Measurements from ENCODE around the gene PRR15L.
A peak's percentile ranks its signal among the peaks of the same experiment; 100 is the strongest.

Gene PRR15L

DNA sequence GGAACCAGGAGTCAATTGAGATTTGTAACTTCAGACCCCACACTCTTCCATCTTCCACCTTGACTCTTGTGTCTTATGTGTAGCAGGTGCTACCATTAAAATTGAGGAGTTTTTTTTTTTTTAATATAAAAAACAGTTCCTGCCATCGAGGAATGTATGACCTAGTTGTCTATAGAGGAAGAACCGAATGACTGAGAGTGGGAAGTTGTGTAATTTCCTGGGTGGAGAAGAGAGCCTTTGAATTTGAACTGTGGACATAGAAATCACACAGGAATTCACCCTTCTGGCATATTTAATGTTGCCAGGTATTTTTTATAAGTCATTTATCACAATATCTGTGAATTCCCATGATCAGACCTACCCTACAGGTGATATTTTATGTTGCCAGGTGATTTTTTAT lies 39.7 kb downstream of the PRR15L start:
- Mint-ChIP-seq H3K36me3 (peaks cover 2% of the 10 kb centered on the region), H3K9me3 (ENCODE audit: low read depth) (no peaks in the 10 kb centered on the region), H3K4me3 (no peak overlapping the region), H3K27ac (no peak overlapping the region), H3K4me1 (ENCODE audit: low read depth) (peaks cover 7% of the 10 kb centered on the region), H3K27me3 (no peaks in the 10 kb centered on the region)

DNA sequence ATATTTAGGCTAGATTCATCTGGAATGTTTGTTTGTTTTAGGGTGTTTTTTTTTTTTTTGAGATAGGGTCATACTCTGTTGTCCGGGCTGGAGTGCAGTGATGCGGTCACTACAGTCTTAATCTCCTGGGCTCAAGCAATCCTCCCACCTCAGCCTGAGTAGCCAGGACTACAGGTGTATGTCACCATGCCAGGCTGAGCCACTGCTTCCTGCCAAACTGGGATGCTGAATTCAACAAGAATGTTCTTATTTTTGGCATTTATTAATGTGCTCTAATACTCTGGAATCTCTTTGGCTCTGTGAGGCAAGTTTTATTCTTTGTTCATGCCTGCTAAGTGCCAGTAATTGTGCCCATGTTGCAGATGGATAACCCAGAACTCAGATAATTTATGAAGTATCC lies 40.1 kb downstream of the PRR15L start:
- no peak overlapping the region for H3K27ac Mint-ChIP-seq
- peaks cover 2% of the 10 kb centered on the region for H3K36me3 Mint-ChIP-seq
- H3K4me1 Mint-ChIP-seq (ENCODE audit: low read depth), result peaks cover 7% of the 10 kb centered on the region
- H3K9me3 Mint-ChIP-seq (ENCODE audit: low read depth), result no peaks in the 10 kb centered on the region
- H3K27me3 Mint-ChIP-seq, result no peaks in the 10 kb centered on the region
- no peak overlapping the region for H3K4me3 Mint-ChIP-seq

DNA sequence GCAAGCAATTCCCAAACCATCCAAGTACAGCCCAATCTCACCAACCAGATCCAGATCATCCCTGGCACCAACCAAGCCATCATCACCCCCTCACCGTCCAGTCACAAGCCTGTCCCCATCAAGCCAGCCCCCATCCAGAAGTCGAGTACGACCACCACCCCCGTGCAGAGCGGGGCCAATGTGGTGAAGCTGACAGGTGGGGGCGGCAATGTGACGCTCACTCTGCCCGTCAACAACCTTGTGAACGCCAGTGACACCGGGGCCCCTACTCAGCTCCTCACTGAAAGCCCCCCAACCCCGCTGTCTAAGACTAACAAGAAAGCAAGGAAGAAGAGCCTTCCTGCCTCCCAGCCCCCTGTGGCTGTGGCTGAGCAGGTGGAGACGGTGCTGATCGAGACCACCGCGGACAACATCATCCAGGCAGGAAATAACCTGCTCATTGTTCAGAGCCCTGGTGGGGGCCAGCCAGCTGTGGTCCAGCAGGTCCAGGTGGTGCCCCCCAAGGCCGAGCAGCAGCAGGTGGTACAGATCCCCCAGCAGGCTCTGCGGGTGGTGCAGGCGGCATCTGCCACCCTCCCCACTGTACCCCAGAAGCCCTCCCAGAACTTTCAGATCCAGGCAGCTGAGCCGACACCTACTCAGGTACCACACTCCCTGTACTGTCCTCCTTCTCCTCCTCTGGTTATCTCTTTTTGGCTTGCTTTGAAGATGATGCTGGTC lies 41.0 kb downstream of the PRR15L start:
- Mint-ChIP-seq H3K27me3 (no peaks in the 10 kb centered on the region), H3K27ac (peak overlapping the region; percentile 58), H3K36me3 (peaks cover 4% of the 10 kb centered on the region), H3K4me3 (no peak overlapping the region), H3K4me1 (ENCODE audit: low read depth) (peaks cover 11% of the 10 kb centered on the region), H3K9me3 (ENCODE audit: low read depth) (no peaks in the 10 kb centered on the region)

DNA sequence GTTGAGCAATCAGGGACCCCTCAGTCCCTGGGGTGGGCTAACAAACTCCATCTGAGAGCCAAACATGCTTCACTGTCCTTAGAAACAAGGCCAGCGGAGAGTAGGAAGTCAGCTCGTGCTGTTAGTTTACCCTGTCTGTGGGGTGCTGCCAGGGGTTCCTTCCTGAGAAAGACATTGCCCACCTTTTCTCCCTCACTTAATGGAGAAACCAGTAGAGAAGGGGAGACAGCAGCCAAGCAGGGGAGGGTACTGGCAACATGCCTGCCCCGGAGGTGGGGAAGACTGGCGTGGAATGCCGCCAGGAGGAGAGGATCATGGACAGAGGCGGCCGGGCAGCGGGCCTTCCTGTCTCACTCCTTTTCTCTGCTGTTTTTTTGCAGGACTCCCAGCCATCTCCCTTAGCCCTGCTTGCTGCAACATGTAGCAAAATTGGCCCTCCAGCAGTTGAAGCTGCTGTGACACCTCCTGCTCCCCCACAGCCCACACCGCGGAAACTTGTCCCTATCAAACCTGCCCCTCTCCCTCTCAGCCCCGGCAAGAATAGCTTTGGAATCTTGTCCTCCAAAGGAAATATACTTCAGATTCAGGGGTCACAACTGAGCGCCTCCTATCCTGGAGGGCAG lies 41.8 kb downstream of the PRR15L start:
- Mint-ChIP-seq H3K27ac (no peak overlapping the region), H3K4me3 (no peak overlapping the region), H3K9me3 (ENCODE audit: low read depth) (no peaks in the 10 kb centered on the region), H3K36me3 (peaks cover 4% of the 10 kb centered on the region), H3K27me3 (no peaks in the 10 kb centered on the region), H3K4me1 (ENCODE audit: low read depth) (peaks cover 11% of the 10 kb centered on the region)

DNA sequence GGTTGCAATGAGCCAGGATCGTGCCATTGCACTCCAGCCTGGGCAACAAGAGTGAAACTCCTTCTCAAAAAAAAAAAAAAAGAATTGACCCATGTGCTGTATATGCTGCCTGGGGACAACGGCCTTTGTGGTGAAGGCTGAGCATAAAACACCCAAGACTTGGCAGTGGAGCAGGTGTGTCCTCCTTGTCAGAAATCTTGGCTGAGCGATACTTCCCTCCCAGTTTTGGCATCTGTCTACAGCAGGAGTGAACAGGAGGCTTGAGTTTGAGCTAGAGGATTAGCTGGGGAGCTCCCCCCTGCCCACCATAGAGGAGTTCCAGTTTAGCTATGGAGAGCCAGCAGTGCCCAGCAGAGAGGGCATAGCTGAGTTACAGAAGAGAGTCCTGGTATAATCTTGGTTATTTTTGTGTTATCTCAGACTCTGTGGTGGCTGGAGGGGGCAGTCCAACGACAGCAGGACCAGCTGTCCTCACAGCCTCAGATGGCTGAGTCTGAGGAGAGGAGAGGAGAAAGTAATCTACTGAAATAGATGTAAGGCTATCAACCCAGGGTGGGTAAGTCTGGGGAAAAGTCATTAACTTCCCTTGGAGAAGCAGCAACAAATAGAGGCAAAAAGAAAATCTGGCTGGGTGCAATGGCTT lies 43.3 kb downstream of the PRR15L start:
- Mint-ChIP-seq H3K4me1 (ENCODE audit: low read depth) (peaks cover 14% of the 10 kb centered on the region), H3K36me3 (peaks cover 4% of the 10 kb centered on the region), H3K4me3 (no peak overlapping the region), H3K9me3 (ENCODE audit: low read depth) (no peaks in the 10 kb centered on the region), H3K27ac (no peak overlapping the region), H3K27me3 (no peaks in the 10 kb centered on the region)

DNA sequence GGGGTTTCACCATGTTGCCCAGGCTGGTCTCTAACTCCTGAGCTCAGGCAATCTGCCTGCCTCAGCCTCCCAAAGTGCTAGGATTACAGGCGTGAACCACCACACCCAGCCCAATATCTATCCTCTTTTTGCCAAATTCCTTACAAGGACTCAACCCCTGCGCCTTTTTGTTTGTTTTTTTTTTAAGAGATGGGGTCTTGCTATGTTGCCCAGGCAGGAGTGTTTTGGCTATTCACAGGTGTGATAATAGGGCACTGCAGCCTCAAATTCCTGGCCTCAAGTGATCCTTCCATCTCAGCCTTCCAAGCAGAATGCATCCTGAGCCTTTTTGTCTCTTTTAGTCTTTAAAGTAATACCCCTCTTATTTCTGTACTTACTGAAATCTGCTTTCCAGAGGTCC lies 44.6 kb downstream of the PRR15L start:
- Mint-ChIP-seq H3K4me3 (no peak overlapping the region), H3K27ac (no peak overlapping the region), H3K4me1 (ENCODE audit: low read depth) (peaks cover 15% of the 10 kb centered on the region)

DNA sequence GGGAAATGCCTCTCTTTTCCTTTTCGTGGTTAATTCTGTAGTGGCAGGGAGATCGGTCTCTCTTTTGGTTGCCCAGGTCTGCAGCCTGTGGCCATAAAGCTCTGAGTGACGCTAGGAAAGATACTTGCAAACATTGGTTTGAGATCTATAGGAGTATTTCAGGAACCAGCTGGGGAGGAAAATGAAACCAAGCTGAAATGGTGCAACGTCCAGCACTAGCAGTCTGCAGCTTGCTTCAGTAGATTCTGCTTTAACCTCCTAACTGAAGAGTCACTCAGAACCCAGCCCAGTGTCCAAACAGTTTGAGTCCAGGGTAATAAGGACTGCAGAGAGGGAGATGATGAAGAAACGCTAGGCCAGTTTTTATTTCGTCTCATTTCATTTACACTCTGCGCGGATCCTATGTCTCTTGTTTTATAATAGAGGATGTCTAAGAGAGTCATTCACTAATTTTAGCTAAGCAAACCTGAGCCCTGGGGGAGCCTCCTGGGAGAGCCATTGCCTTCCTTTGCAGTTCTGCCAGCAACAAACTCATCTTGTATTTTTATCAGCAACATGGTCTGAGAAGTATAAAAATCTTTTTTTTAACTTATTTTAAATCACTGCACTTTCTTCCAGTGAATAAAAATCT lies 49.6 kb downstream of the PRR15L start:
- H3K4me1 Mint-ChIP-seq (ENCODE audit: low read depth), result peaks cover 37% of the 10 kb centered on the region
- H3K27me3 Mint-ChIP-seq, result no peaks in the 10 kb centered on the region
- H3K4me3 Mint-ChIP-seq, result no peak overlapping the region
- H3K27ac Mint-ChIP-seq, result no peak overlapping the region
- H3K36me3 Mint-ChIP-seq, result peaks cover 10% of the 10 kb centered on the region
- no peaks in the 10 kb centered on the region for H3K9me3 Mint-ChIP-seq (ENCODE audit: low read depth)

More for the DNA sequence above, 44.6 kb downstream of the PRR15L start:
- no peaks in the 10 kb centered on the region for H3K27me3 Mint-ChIP-seq
- peaks cover 8% of the 10 kb centered on the region for H3K36me3 Mint-ChIP-seq
- no peaks in the 10 kb centered on the region for H3K9me3 Mint-ChIP-seq (ENCODE audit: low read depth)

DNA sequence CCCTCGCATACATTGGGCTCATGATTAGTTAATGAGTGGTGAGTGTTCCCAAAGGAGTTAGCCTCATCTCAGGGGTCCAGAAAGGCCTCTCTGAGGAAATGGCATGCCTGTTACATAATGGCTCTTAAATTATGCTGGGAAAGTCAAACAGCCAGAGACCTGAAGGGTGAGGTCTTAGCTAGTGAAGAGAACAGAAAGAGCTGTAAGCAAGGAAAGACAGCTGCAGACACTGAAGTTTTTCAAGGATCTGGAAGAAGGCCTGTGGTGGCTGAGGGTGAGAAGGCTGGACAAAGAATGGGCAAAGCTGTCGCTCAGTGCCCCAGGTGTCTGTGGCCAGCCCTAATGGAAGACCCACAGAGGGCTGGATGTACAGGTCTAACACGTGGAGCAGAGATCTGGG lies 51.2 kb downstream of the PRR15L start:
- no peaks in the 10 kb centered on the region for H3K9me3 Mint-ChIP-seq (ENCODE audit: low read depth)
- no peaks in the 10 kb centered on the region for H3K27me3 Mint-ChIP-seq
- H3K36me3 Mint-ChIP-seq, result peaks cover 11% of the 10 kb centered on the region
- peaks cover 44% of the 10 kb centered on the region for H3K4me1 Mint-ChIP-seq (ENCODE audit: low read depth)
- no peak overlapping the region for H3K4me3 Mint-ChIP-seq
- peak overlapping the region; percentile 58 for H3K27ac Mint-ChIP-seq

DNA sequence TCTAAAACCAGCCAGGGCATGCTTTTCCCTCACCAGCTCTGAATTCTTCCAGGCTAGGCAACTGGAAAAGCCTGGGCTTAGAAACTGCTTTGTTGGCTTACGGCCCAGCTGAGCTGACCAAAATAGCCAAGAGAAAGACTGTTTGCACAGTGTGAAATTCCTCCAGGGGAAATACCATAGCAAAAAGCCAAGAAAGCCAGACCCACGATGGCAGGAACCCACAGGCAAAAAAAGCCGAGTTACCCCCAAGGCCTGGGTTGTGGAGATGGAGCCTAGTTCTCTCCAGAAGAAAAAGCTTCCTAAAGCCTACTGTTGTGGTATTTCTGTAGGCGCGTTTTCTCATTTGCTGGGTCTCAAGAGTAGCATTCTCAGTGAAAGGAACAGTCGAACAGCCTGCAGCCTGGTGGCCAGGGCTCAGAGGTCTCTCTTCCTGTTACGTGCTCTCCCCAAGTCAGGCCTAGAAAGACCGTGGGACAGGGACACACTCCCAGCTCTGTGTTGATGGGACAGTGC lies 52.4 kb downstream of the PRR15L start:
- Mint-ChIP-seq H3K4me1 (ENCODE audit: low read depth) (peaks cover 48% of the 10 kb centered on the region), H3K4me3 (no peak overlapping the region), H3K27ac (no peak overlapping the region), H3K9me3 (ENCODE audit: low read depth) (no peaks in the 10 kb centered on the region), H3K27me3 (no peaks in the 10 kb centered on the region), H3K36me3 (peaks cover 11% of the 10 kb centered on the region)

DNA sequence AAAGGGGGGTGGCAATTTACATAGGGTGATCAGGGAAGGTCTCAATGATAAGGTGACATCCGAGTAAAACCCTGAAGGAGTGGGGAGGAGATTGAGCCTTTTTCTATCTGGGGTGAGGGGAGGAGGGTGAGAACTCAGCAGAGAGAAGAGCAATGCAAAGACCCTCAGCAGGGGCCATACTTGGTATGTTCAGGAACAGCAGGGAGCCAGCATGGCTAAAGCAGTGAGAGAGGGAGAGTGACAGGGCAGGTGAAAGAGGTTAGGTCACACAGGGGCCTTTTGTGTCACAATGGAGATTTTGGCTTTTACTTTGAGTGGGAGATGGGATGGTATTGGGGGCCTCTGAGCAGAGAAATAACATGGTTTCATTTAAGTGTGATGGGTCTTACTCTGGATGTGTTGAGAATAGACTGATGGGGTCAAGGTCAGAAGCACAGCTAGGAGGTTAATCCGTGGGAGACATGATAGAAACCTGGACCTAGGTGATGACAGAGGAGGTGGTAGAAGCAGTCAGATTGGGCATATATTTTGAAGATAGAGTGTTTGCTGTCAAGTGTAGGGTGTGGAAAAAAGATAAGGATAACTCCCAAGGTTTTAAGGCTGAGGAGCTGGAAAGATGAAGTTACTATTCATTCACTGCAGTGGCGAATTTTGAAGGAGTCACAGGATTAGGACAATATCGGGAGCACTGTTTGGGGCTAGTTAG lies 55.5 kb downstream of the PRR15L start:
- Mint-ChIP-seq H3K9me3 (ENCODE audit: low read depth) (no peaks in the 10 kb centered on the region), H3K27ac (peak overlapping the region; percentile 31), H3K4me1 (ENCODE audit: low read depth) (peaks cover 55% of the 10 kb centered on the region), H3K27me3 (no peaks in the 10 kb centered on the region), H3K4me3 (no peak overlapping the region), H3K36me3 (peaks cover 9% of the 10 kb centered on the region)

Measured in activated naive CD8-positive, alpha-beta T cell (primary cell).